Measurements from ENCODE around the gene LMAN2.

Gene LMAN2

GRCh38 chr5:177303121-177303924 is 48.1 kb downstream of the LMAN2 start, which contains the start of the genes PRELID1 and RAB24:
Gene PRELID1 (plus strand): TSS chr5:177303799. CDS start chr5:177303986, 187 bp downstream.
Gene RAB24 (minus strand): TSS chr5:177303719. CDS start chr5:177303288, 431 bp downstream.
- POLR2A ChIA-PET: no interaction called here
- no peak for TF ChIP-seq CTCF (IDR thresholded peaks at IDR 0.05; ENCODE audit: control extremely low read depth, extremely low read depth, low read depth, missing control alignments)
- peak; percentile 92 for DNase-seq (ENCODE audit: extremely low spot score)
- CTCF ChIA-PET: interaction anchor here (0.7 to 2.9 kb wide), 9 partner anchors 9 to 190 kb away, joined by 3 to 8 read pairs (median 4); partner anchors contain the start of gene MXD3

- CTCF ChIA-PET: interaction anchor here (0.8 to 6.4 kb wide), 12 partner anchors 7 to 189 kb away, joined by 3 to 56 read pairs (median 5); partner anchors contain the start of gene MXD3
- POLR2A ChIA-PET: interaction anchor here (1.2 kb wide), 1 partner anchor 10 kb away, joined by 3 read pairs; no protein-coding TSS in a partner anchor
- no peak for DNase-seq (ENCODE audit: extremely low spot score)
- peak; percentile 19 for TF ChIP-seq CTCF (IDR thresholded peaks at IDR 0.05; ENCODE audit: control extremely low read depth, extremely low read depth, low read depth, missing control alignments)
These were observed 48.9 kb downstream of the LMAN2 start for GRCh38 chr5:177302354-177303110.

- TF ChIP-seq CTCF (IDR thresholded peaks at IDR 0.05; ENCODE audit: control extremely low read depth, extremely low read depth, low read depth, missing control alignments): no peak
- ChIA-PET CTCF (interaction anchor here (0.7 to 6.4 kb wide), 11 partner anchors 8 to 188 kb away, joined by 3 to 56 read pairs (median 4); partner anchors contain the start of gene MXD3), POLR2A (interaction anchor here (1.2 kb wide), 1 partner anchor 11 kb away, joined by 3 read pairs; no protein-coding TSS in a partner anchor)
- DNase-seq (ENCODE audit: extremely low spot score): no peak
These were observed 49.8 kb downstream of the LMAN2 start for GRCh38 chr5:177301503-177302165.

- POLR2A ChIA-PET: interaction anchor here (1.2 kb wide), 1 partner anchor 12 kb away, joined by 3 read pairs; no protein-coding TSS in a partner anchor
- no peak for TF ChIP-seq CTCF (IDR thresholded peaks at IDR 0.05; ENCODE audit: control extremely low read depth, extremely low read depth, low read depth, missing control alignments)
- CTCF ChIA-PET: interaction anchor here (0.9 to 6.4 kb wide), 7 partner anchors 9 to 187 kb away, joined by 3 to 56 read pairs (median 5); no protein-coding TSS in a partner anchor
- DNase-seq (ENCODE audit: extremely low spot score): no peak
These were observed 50.5 kb downstream of the LMAN2 start for GRCh38 chr5:177300951-177301350.

- POLR2A ChIA-PET: no interaction called here
- CTCF ChIA-PET: interaction anchor here (1.5 to 6.4 kb wide), 3 partner anchors 9 to 187 kb away, joined by 4 to 56 read pairs (median 18); no protein-coding TSS in a partner anchor
- peak; percentile 58 for DNase-seq (ENCODE audit: extremely low spot score)
- TF ChIP-seq CTCF (IDR thresholded peaks at IDR 0.05; ENCODE audit: control extremely low read depth, extremely low read depth, low read depth, missing control alignments): no peak
These were observed 51.1 kb downstream of the LMAN2 start for GRCh38 chr5:177300236-177300880.

Data from GM10248 (cell line).